ENCODE results near the gene CLIC5. TPM values are rescaled to one million over a fixed set of nuclear protein-coding genes. Genes with fewer than 3 reads are reported as not detected.

CLIC5 gene
- total RNA-seq, 1 experiment from 2014 or later: 0.20 TPM

- no peak overlapping the region for H2BK12ac ChIP-seq (ENCODE audit: insufficient read length, low read depth, low read length)
- TF ChIP-seq CTCF (conservative IDR thresholded peaks at IDR 0.05): no peak
- no CpG with 5 or more reads among the region's 4 CpGs for WGBS (ENCODE audit: extremely low coverage, insufficient read length, low lambda C conversion rate)
- Mint-ChIP-seq H3K9me3 (peaks cover 0 to 2% of the 10 kb centered on the region in 2 experiments; a peak in 2 of 5 replicates), H3K27ac (no peak overlapping the region), H3K4me3 (no peak overlapping the region), H3K4me1 (peaks cover 8 to 10% of the 10 kb centered on the region in 2 experiments), H3K27me3 (ENCODE audit: low read depth) (no peaks in the 10 kb centered on the region; the same call in 1 of the 2 replicates), H3K36me3 (ENCODE audit: insufficient read depth in 1 of 3, low read depth in 3 of 3) (0 out of 7 replicates have a peak, but pooled peaks cover 0 to 1% (median 0%) of the 10 kb centered on the region in 3 experiments)
- no peak for DNase-seq
- H3K23me2 ChIP-seq (ENCODE audit: insufficient read length, low read depth, low read length, poor library complexity, severe bottlenecking): no peaks in the 10 kb centered on the region
- no peak overlapping the region for H2BK20ac ChIP-seq (ENCODE audit: low read depth, low read length, poor library complexity, severe bottlenecking)
- H2BK15ac ChIP-seq (ENCODE audit: low read depth, low read length): no peak overlapping the region
- no peak overlapping the region for H3T11ph ChIP-seq (ENCODE audit: low read length)
- H4K5ac ChIP-seq (ENCODE audit: insufficient read length, low read depth, low read length): no peak overlapping the region
- H3K9me3 ChIP-seq (ENCODE audit: control insufficient read depth, low read depth, low read length): no peaks in the 10 kb centered on the region
- no peak overlapping the region for H3K23ac ChIP-seq (ENCODE audit: insufficient read length, low read depth, low read length)
- H4K8ac ChIP-seq (replicated peaks; ENCODE audit: insufficient read length, low read depth, low read length): no peak overlapping the region
- no peak overlapping the region for H2BK120ac ChIP-seq (ENCODE audit: low read depth, low read length, poor library complexity, severe bottlenecking)
- no peak overlapping the region for H4K91ac ChIP-seq (ENCODE audit: insufficient read length, low read depth, low read length)
- H2BK5ac ChIP-seq (ENCODE audit: insufficient read length, low read length): no peak overlapping the region
- no peak overlapping the region for H3K14ac ChIP-seq (ENCODE audit: insufficient read depth, low read length)
- no peaks in the 10 kb centered on the region for H3K27me3 ChIP-seq (ENCODE audit: insufficient read depth, low read length)
- H3K4me2 ChIP-seq (ENCODE audit: insufficient read depth, insufficient read length, low read length): no peak overlapping the region
- H3K79me1 ChIP-seq (ENCODE audit: insufficient read depth, low read depth, low read length, poor library complexity, severe bottlenecking): no peaks in the 10 kb centered on the region
- no peak overlapping the region for H3K18ac ChIP-seq (ENCODE audit: insufficient read length, low read depth, low read length)
- H3K9ac ChIP-seq (ENCODE audit: extremely low read depth, insufficient read length, low read length): no peak overlapping the region
- no peak overlapping the region for H3K56ac ChIP-seq (ENCODE audit: insufficient read length, low read depth, low read length)
- H3K79me2 ChIP-seq (ENCODE audit: insufficient read depth, low read length): no peaks in the 10 kb centered on the region
- no peak overlapping the region for H3K4ac ChIP-seq (ENCODE audit: low read depth, low read length)
- H3K27ac ChIP-seq (ENCODE audit: insufficient read length, low read depth, low read length): no peak overlapping the region
- H2AK5ac ChIP-seq (ENCODE audit: insufficient read length, low read length): no peak overlapping the region
- H4K20me1 ChIP-seq (ENCODE audit: control insufficient read depth, insufficient read depth, insufficient read length): no peaks in the 10 kb centered on the region
- no peak overlapping the region for H2AFZ ChIP-seq (ENCODE audit: low read length)
- H3K4me1 ChIP-seq (ENCODE audit: insufficient read depth, low read length): no peaks in the 10 kb centered on the region
These were observed 49.3 kb downstream of the CLIC5 start for GRCh38 chr6:45966340-45966739.

All from H9 (cell line).